Breast epithelium (tissue), 4 donors: Measurements from ENCODE around the gene MBD5. TPM values are rescaled to one million over a fixed set of nuclear protein-coding genes. Genes with fewer than 3 reads are reported as not detected.

ENCODE experiments used
- DNase-seq, 2 donors: peaks; one replicate each; pipeline ENCODE4 v3.0.0-alpha.2; 2019; ENCODE audit warnings: low spot score in 2 of 2
- H3K27ac ChIP-seq, 2 donors: fragments of 200-600 bp; sonication (generic) in 1 of 2; one replicate each; pipeline ENCODE4 v1.5.1; 2016 to 2019; ENCODE audit warnings: mild to moderate bottlenecking in 1 of 2
- H3K27me3 ChIP-seq, 2 donors: fragments of 200-600 bp; sonication (generic) in 1 of 2; one replicate each; pipeline versions ENCODE4 v1.5.1 to v1.6.0; 2017 to 2019; ENCODE audit warnings: control low read depth in 1 of 2, mild to moderate bottlenecking in 1 of 2
- H3K36me3 ChIP-seq: fragments of 200-600 bp; one replicate; pipeline ENCODE4 v1.5.1; 2019
- H3K4me1 ChIP-seq, 2 donors: fragments of 200-600 bp; sonication (generic); one replicate each; pipeline ENCODE4 v1.5.1; 2016 to 2019; ENCODE audit warnings: control low read depth in 1 of 2
- H3K4me3 ChIP-seq, 3 donors: fragments of 200-600 bp; sonication (generic); 1 replicate in 2 of 3; 2 replicates in 1 of 3; pipeline ENCODE4 v1.5.1; 2016 to 2019; ENCODE audit warnings: mild to moderate bottlenecking in 3 of 3, moderate library complexity in 2 of 3
- H3K9me3 ChIP-seq, 2 donors: fragments of 200-600 bp; sonication (generic) in 1 of 2; one replicate each; pipeline ENCODE4 v1.5.1; 2016 to 2019; ENCODE audit warnings: control low read depth in 1 of 2
- CTCF ChIP-seq, 3 donors: fragments of 450-650 bp; IDR thresholded peaks; one replicate each; pipeline ENCODE4 v1.5.1; 2016 to 2017; ENCODE audit warnings: antibody characterized with exemption in 3 of 3, mild to moderate bottlenecking in 3 of 3, moderate library complexity in 3 of 3
- POLR2A ChIP-seq: fragments of 450-650 bp; IDR thresholded peaks from one replicate; pipeline ENCODE4 v1.6.1; 2016; ENCODE audit warnings: antibody characterized with exemption, mild to moderate bottlenecking, moderate library complexity
- POLR2AphosphoS5 ChIP-seq, 3 donors: sonication (generic); formaldehyde crosslinking; IDR thresholded peaks; one replicate each; pipeline ENCODE4 v1.6.1; 2017; ENCODE audit warnings: antibody characterized with exemption in 3 of 3
- intact Hi-C: fragments of 100-400 bp; cut with DNase I; formaldehyde crosslinking; loops from one replicate; pipeline ENCODE4 v1.15.1; 2023; ENCODE audit warnings: low total_unique reads
- total RNA-seq, 3 donors: library from RNA; depleted of rRNA; stranded (reverse); fragments of >200 nt; gene quantifications; one replicate each; pipeline ENCODE4 v1.1.0, GENCODE V29; 2016

MBD5 gene
- total RNA-seq, 3 donors from 2014 or later: 24.0 to 63.8 (median 40.3) TPM

GRCh38 chr2:148039783-148040182 is 18.9 kb downstream of the MBD5 start:
- no peak for TF ChIP-seq CTCF (IDR thresholded peaks at IDR 0.05)
- no peak for TF ChIP-seq POLR2AphosphoS5 (IDR thresholded peaks at IDR 0.05)
- no peak for TF ChIP-seq POLR2A
- no peak overlapping the region for H3K27ac ChIP-seq
- no peaks in the 10 kb centered on the region for H3K27me3 ChIP-seq
- no peak overlapping the region for H3K4me3 ChIP-seq
- no peak for DNase-seq
- intact Hi-C loops: no loop called here
- H3K9me3 ChIP-seq: no peaks in the 10 kb centered on the region
- no peaks in the 10 kb centered on the region for H3K36me3 ChIP-seq
- no peaks in the 10 kb centered on the region for H3K4me1 ChIP-seq

GRCh38 chr2:148042219-148042618 is 21.3 kb downstream of the MBD5 start:
- no peaks in the 10 kb centered on the region for H3K27me3 ChIP-seq
- intact Hi-C loops: no loop called here
- no peak overlapping the region for H3K27ac ChIP-seq
- no peak for TF ChIP-seq POLR2AphosphoS5 (IDR thresholded peaks at IDR 0.05)
- TF ChIP-seq CTCF (IDR thresholded peaks at IDR 0.05): no peak
- no peak for TF ChIP-seq POLR2A
- H3K36me3 ChIP-seq: no peaks in the 10 kb centered on the region
- no peaks in the 10 kb centered on the region for H3K4me1 ChIP-seq
- DNase-seq: no peak
- H3K9me3 ChIP-seq: no peaks in the 10 kb centered on the region
- H3K4me3 ChIP-seq: no peak overlapping the region

- H3K4me1 ChIP-seq: no peaks in the 10 kb centered on the region
- intact Hi-C loops: no loop called here
- TF ChIP-seq POLR2AphosphoS5 (IDR thresholded peaks at IDR 0.05) (no peak), POLR2A (no peak), CTCF (IDR thresholded peaks at IDR 0.05) (no peak)
- DNase-seq: no peak
- no peak overlapping the region for H3K4me3 ChIP-seq
- no peaks in the 10 kb centered on the region for H3K9me3 ChIP-seq
- no peak overlapping the region for H3K27ac ChIP-seq
- no peaks in the 10 kb centered on the region for H3K36me3 ChIP-seq
- no peaks in the 10 kb centered on the region for H3K27me3 ChIP-seq
These were observed 23.4 kb downstream of the MBD5 start for GRCh38 chr2:148044322-148044721.

GRCh38 chr2:148046802-148047201 is 25.9 kb downstream of the MBD5 start:
- Histone ChIP-seq H3K36me3 (no peaks in the 10 kb centered on the region), H3K27me3 (no peaks in the 10 kb centered on the region), H3K4me1 (no peaks in the 10 kb centered on the region), H3K27ac (no peak overlapping the region), H3K9me3 (no peaks in the 10 kb centered on the region), H3K4me3 (no peak overlapping the region)
- TF ChIP-seq CTCF (IDR thresholded peaks at IDR 0.05) (no peak), POLR2AphosphoS5 (IDR thresholded peaks at IDR 0.05) (no peak), POLR2A (no peak)
- intact Hi-C loops: no loop called here
- no peak for DNase-seq

- Histone ChIP-seq H3K27me3 (no peaks in the 10 kb centered on the region), H3K4me1 (no peaks in the 10 kb centered on the region), H3K36me3 (no peaks in the 10 kb centered on the region), H3K4me3 (no peak overlapping the region), H3K27ac (no peak overlapping the region), H3K9me3 (no peaks in the 10 kb centered on the region)
- intact Hi-C loops: no loop called here
- no peak for DNase-seq
- TF ChIP-seq POLR2A (no peak), CTCF (IDR thresholded peaks at IDR 0.05) (no peak), POLR2AphosphoS5 (IDR thresholded peaks at IDR 0.05) (no peak)
These were observed 27.8 kb downstream of the MBD5 start for GRCh38 chr2:148048475-148049221.
